OCI-LY3 (cell line): ENCODE results near the gene LMO2.

Source experiments
- H2AFZ ChIP-seq: fragments of 200-600, 300-600 bp; shearing (Covaris generic); 2 replicates; pipeline ENCODE4 v1.6.0; 2014; ENCODE audit warnings: antibody characterized with exemption, low read depth, low read length
- H3K27ac ChIP-seq: fragments of 200-600, 300-600 bp; sonication (generic); 2 replicates; pipeline ENCODE4 v1.5.1; 2014; ENCODE audit warnings: mild to moderate bottlenecking, low read length, moderate library complexity, mixed read lengths
- H3K27me3 ChIP-seq: fragments of 200-600, 300-600 bp; sonication (generic); 2 replicates; pipeline ENCODE4 v1.6.1; 2014; ENCODE audit warnings: low read depth, low read length, mixed read lengths
- H3K36me3 ChIP-seq: fragments of 200-600, 300-600 bp; sonication (generic); replicated peaks from 2 replicates; pipeline ENCODE3; 2014; ENCODE audit warnings: low read depth, low read length, mixed read lengths
- H3K4me1 ChIP-seq: fragments of 300-600, 200-600 bp; sonication (generic); 2 replicates; pipeline ENCODE4 v1.6.1; 2014; ENCODE audit warnings: low read length, mixed read lengths
- H3K4me2 ChIP-seq: fragments of 200-600, 300-600 bp; sonication (generic); 2 replicates; pipeline ENCODE4 v1.6.1; 2014; ENCODE audit warnings: low read length, mixed read lengths
- H3K4me3 ChIP-seq: fragments of 300-600, 200-600 bp; sonication (generic); 2 replicates; pipeline ENCODE4 v1.5.1; 2014; ENCODE audit warnings: antibody characterized with exemption, mild to moderate bottlenecking, low read length, moderate library complexity
- H3K79me2 ChIP-seq: fragments of 300-600, 200-600 bp; shearing (Covaris generic); 2 replicates; pipeline ENCODE4 v1.6.1; 2014; ENCODE audit warnings: mild to moderate bottlenecking, low read length, mixed read lengths
- H3K9ac ChIP-seq: fragments of 300-600, 200-600 bp; shearing (Covaris generic); 2 replicates; pipeline ENCODE4 v1.6.0; 2014; ENCODE audit warnings: mild to moderate bottlenecking, low read length, moderate library complexity
- H3K9me3 ChIP-seq: fragments of 200-600, 300-600 bp; shearing (Covaris generic); 2 replicates; pipeline ENCODE4 v1.6.1; 2014; ENCODE audit warnings: low read length, mixed read lengths; ENCODE audit not compliant: insufficient read depth
- H4K20me1 ChIP-seq: fragments of 200-600, 300-600 bp; sonication (generic); 2 replicates; pipeline ENCODE4 v1.6.1; 2016; ENCODE audit warnings: low read length, mixed read lengths; ENCODE audit not compliant: insufficient read depth
- EZH2phosphoT487 ChIP-seq: fragments of 200-600 bp; shearing (Covaris generic); IDR thresholded peaks from 2 replicates; pipeline ENCODE4 v1.6.1; 2018; ENCODE audit warnings: antibody characterized with exemption, mixed run types, low read depth
- TF ChIP-seq, protein P1 (sequence below): fragments of 200-600, 300-600 bp; sonication (generic); IDR thresholded peaks from 2 replicates; pipeline ENCODE4 v1.5.1; 2014; ENCODE audit warnings: antibody characterized with exemption, low read length, low read depth

Gene LMO2

DNA sequence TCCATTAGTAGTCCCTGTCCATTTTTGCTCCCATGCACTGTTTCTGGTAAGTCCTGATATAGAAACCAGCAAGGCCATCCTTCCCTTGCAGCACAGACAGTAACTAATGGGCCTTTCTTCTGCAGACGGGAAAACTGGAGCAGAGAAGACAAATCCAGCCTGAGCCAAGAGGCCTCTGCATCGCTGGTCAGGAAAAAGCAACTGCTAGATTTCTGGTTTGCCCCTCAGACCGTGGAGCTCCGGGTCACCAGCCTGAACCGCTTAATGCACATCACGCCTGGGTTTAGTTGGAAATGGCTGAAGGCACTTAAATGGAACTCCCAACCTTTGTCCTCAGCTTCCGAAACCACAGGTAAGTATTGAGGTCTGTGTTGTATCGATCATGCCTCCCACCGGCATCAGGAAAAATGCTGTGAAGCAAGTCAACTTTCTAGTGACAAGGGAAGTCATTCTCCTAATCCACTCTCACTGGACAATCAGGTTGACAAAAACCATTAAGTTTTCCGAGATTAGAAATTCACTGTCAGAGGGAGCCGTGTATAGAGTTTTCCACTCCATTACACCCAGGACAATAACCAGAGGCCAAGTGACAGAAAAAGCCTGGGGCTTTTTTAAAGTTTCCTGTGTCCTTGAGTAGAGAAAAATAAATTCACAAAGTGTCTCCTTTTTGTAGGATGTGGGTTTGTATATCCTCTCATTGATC is 14.8 kb upstream of the LMO2 start:
- Histone ChIP-seq H3K79me2 (no peaks in the 10 kb centered on the region), H3K4me3 (no peak overlapping the region), H3K36me3 (no peaks in the 10 kb centered on the region), H3K4me1 (no peaks in the 10 kb centered on the region), H2AFZ (no peak overlapping the region), H3K27me3 (peaks cover 42% of the 10 kb centered on the region), H4K20me1 (no peaks in the 10 kb centered on the region), H3K27ac (no peak overlapping the region), H3K4me2 (no peak overlapping the region), H3K9ac (no peak overlapping the region), H3K9me3 (no peaks in the 10 kb centered on the region)
- TF ChIP-seq, protein P1, sequence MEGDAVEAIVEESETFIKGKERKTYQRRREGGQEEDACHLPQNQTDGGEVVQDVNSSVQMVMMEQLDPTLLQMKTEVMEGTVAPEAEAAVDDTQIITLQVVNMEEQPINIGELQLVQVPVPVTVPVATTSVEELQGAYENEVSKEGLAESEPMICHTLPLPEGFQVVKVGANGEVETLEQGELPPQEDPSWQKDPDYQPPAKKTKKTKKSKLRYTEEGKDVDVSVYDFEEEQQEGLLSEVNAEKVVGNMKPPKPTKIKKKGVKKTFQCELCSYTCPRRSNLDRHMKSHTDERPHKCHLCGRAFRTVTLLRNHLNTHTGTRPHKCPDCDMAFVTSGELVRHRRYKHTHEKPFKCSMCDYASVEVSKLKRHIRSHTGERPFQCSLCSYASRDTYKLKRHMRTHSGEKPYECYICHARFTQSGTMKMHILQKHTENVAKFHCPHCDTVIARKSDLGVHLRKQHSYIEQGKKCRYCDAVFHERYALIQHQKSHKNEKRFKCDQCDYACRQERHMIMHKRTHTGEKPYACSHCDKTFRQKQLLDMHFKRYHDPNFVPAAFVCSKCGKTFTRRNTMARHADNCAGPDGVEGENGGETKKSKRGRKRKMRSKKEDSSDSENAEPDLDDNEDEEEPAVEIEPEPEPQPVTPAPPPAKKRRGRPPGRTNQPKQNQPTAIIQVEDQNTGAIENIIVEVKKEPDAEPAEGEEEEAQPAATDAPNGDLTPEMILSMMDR: no peak
- TF ChIP-seq EZH2phosphoT487: no peak

DNA sequence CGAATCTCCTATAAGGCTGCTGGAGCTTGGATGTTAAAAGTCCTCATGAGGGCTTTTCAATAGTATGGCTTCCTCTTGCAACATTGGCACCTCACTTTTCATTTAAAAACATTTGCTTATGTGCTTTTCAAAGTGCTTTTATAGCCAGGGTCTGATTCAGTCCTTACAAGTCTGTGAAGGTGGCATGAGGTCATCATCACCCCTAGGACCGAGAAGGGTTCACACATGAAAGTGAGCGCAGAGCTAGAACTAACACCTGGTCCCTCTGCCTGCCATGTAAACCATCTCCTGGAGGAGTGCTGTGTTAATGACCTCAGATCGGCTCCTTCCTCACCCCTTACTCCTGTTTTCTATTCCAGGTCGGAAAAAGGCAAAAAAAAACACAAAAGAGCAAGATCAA is 12.2 kb upstream of the LMO2 start:
- TF ChIP-seq, protein P1: no peak
- no peak for TF ChIP-seq EZH2phosphoT487
- no peak overlapping the region for H3K9ac ChIP-seq
- no peak overlapping the region for H3K4me3 ChIP-seq
- peaks cover 44% of the 10 kb centered on the region for H3K27me3 ChIP-seq
- H3K9me3 ChIP-seq: no peaks in the 10 kb centered on the region
- no peaks in the 10 kb centered on the region for H3K79me2 ChIP-seq
- no peak overlapping the region for H2AFZ ChIP-seq
- no peak overlapping the region for H3K27ac ChIP-seq
- no peaks in the 10 kb centered on the region for H3K36me3 ChIP-seq
- H4K20me1 ChIP-seq: no peaks in the 10 kb centered on the region
- no peak overlapping the region for H3K4me2 ChIP-seq
- H3K4me1 ChIP-seq: no peaks in the 10 kb centered on the region

DNA sequence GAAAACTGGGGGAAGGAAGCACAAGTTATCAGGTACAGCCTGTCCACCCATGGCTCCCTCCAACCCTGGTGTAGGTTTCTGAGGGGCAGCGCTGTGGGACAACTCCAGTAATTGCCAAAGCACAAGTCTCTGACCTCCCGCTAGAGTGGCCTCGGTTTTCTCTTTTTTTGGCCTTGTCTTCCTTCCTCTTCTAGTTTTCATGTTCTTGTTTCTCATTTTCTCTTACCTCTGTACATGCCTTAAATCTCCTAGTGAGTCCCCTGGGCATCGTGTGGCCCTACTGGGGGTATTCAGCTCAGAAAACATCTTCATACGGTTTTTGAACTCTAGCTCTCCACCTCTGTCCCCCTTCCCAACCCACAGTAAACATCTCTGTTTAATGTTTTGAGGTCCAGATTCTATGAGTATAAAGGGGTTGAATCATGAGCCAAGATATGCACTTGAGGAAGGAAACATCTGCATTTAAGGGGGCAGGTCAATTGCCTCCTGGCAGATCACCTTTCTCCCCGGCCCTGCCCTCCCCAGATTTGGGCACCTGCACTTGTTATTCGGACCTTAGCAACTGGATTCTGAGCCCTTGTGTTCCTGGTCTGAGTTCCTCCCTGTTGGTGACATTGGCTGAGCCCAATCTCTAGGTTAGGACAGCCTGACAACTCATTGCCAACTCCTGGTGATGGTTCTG is 8.4 kb upstream of the LMO2 start:
- Histone ChIP-seq H3K4me2 (no peak overlapping the region), H4K20me1 (no peaks in the 10 kb centered on the region), H3K79me2 (no peaks in the 10 kb centered on the region), H3K9ac (no peak overlapping the region), H3K4me3 (no peak overlapping the region), H2AFZ (no peak overlapping the region), H3K4me1 (no peaks in the 10 kb centered on the region), H3K9me3 (no peaks in the 10 kb centered on the region), H3K27me3 (peaks cover 41% of the 10 kb centered on the region; the same call in 1 of the 2 replicates), H3K27ac (no peak overlapping the region), H3K36me3 (no peaks in the 10 kb centered on the region)
- TF ChIP-seq, protein P1: no peak

DNA sequence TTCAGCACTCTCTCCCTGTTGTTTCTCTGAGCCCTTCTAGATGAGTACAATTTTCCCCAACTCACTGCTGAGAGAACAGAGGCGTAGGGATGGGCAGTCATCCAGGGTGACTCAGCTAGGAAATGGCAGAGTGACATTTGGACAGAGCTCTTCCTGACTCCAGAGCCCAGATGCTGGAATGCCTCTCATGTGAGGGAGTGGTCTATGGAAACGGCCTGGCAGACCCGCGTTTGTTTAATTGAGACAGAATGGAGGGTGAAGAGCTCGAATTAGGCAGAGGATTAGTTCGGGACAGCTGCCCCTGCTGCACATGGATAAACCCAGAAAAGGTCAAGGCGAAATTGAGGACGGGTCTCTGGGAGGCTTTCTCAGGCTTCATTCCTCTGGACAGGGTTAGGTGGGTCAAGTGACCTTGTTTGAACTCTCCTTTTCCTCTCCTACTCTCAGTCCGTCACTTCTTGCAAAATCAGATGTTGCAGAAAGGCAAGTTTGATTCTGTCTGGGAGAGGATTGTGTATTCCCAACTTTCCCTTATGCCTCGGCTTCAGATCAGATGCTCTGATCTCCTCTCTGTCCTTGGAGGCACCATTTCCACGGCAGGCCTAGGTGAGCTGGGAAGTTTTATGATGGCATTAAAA is 7.6 kb upstream of the LMO2 start:
- Histone ChIP-seq H3K4me2 (no peak overlapping the region), H3K4me1 (peaks cover 7% of the 10 kb centered on the region), H4K20me1 (no peaks in the 10 kb centered on the region), H3K4me3 (no peak overlapping the region), H3K9ac (no peak overlapping the region), H3K79me2 (no peaks in the 10 kb centered on the region), H3K9me3 (no peaks in the 10 kb centered on the region), H2AFZ (no peak overlapping the region), H3K27ac (no peak overlapping the region), H3K27me3 (peaks cover 46% of the 10 kb centered on the region), H3K36me3 (no peaks in the 10 kb centered on the region)
- TF ChIP-seq, protein P1: no peak
- no peak for TF ChIP-seq EZH2phosphoT487
